ELF-1 (cell line): ENCODE data around the gene SLC2A11.

Experiments used
- DNase-seq: peaks from one replicate; pipeline ENCODE4 v3.0.0-alpha.2; 2016; ENCODE audit warnings: low read depth, low spot score

Gene SLC2A11

GRCh38 chr22:23857606-23858483 is at the start of gene SLC2A11:
SLC2A11 (plus strand) TSS chr22:23857875; CDS start chr22:23858000, 125 bp downstream.
- DNase-seq = peak; percentile 98

GRCh38 chr22:23812378-23812777 is 45.3 kb upstream of the SLC2A11 start:
- no peak for DNase-seq

GRCh38 chr22:23815541-23816155 is 42.0 kb upstream of the SLC2A11 start:
- DNase-seq = no peak

GRCh38 chr22:23816156-23816976 is 41.3 kb upstream of the SLC2A11 start:
- peak; percentile 36 for DNase-seq

- no peak for DNase-seq
Measured at GRCh38 chr22:23817146-23817545, 40.5 kb upstream of the SLC2A11 start.

- no peak for DNase-seq
Measured at GRCh38 chr22:23818541-23818940, 39.1 kb upstream of the SLC2A11 start.

- peak; percentile 79 for DNase-seq
Measured at GRCh38 chr22:23820748-23821211, 36.9 kb upstream of the SLC2A11 start.

GRCh38 chr22:23822101-23822671 is 35.5 kb upstream of the SLC2A11 start:
- DNase-seq = no peak

GRCh38 chr22:23823331-23823791 is 34.3 kb upstream of the SLC2A11 start:
- DNase-seq = no peak

- DNase-seq = no peak
Measured at GRCh38 chr22:23824476-23825245, 33.0 kb upstream of the SLC2A11 start.

GRCh38 chr22:23825246-23825905 is 32.3 kb upstream of the SLC2A11 start:
- DNase-seq = no peak

- DNase-seq = no peak
Measured at GRCh38 chr22:23826510-23827350, 30.9 kb upstream of the SLC2A11 start.

- peak; percentile 93 for DNase-seq
Measured at GRCh38 chr22:23827351-23827995, 30.2 kb upstream of the SLC2A11 start.

- no peak for DNase-seq
Measured at GRCh38 chr22:23828800-23829680, 28.6 kb upstream of the SLC2A11 start.

- no peak for DNase-seq
Measured at GRCh38 chr22:23829845-23830372, 27.8 kb upstream of the SLC2A11 start.

GRCh38 chr22:23831261-23831660 is 26.4 kb upstream of the SLC2A11 start:
- no peak for DNase-seq

- DNase-seq = no peak
Measured at GRCh38 chr22:23831781-23832180, 25.9 kb upstream of the SLC2A11 start.
